Measurements from ENCODE around the gene UBAC2. TPM values are rescaled to one million over a fixed set of nuclear protein-coding genes. Genes with fewer than 3 reads are reported as not detected.

Gene UBAC2
- total and polyA plus RNA-seq, 2 of the 8 experiments (the other 6 are each of a cell fraction or from before 2014, with no cell fraction given): 75.9 to 76.9 TPM

DNA sequence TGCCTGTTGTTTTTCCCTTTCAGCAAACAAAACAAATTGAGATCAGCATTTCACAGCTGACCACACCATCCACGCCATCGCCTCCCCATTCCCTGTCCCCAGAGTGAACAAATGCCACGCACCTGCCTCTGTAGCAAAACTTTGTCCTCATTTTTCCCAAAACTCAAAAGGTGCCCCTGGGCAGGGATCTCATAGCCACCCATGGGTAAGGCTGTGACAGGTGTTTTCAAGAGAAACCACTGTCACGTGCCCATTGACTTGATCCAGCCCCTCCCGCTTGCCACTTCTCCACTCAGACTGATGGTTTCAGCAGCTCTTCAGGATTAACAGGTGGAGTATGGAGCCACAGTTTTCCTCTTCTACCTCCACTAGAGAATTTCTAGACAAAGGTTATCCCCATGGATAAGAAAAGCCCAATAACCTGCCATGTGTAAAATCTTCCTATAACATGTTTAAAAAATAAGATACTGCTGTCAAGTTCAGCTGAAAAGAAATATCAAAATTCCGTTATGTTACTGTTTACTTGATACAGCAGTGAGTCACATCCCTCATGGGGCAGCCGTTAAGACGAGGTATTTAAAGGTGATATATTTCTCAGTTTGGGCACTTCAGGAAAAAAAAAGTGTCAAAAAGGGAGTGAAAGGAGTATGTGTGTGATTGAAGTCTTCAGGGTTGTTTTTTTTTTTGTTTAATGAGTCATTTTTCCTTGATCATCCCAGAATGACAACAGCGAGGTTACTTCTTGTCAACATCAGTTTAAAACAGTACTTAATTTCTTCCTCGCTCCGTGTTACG lies 170.0 kb downstream of the UBAC2 start:
- DNase-seq (ENCODE audit: low read depth in 1 of 2, low spot score in 2 of 2): no peak
- no peak overlapping the region for H2AK5ac ChIP-seq (ENCODE audit: low read depth, low read length)
- no peak overlapping the region for H3K4me2 ChIP-seq (ENCODE audit: insufficient read depth in 1 of 2, low read depth in 2 of 2, low read length in 2 of 2)
- no peak overlapping the region for H3K4me3 ChIP-seq (ENCODE audit: extremely low read depth in 1 of 4, insufficient read depth in 2 of 4, low read depth in 3 of 4, low read length in 4 of 4)
- H2BK20ac ChIP-seq (ENCODE audit: low read length): no peak overlapping the region
- no peak overlapping the region for H4K91ac ChIP-seq (replicated peaks; ENCODE audit: insufficient read length, low read length)
- no peak overlapping the region for H2BK5ac ChIP-seq (ENCODE audit: low read depth, low read length)
- no peak overlapping the region for H3K14ac ChIP-seq (ENCODE audit: insufficient read length)
- ChIA-PET CTCF (ENCODE audit: partially characterized antibody) (interaction anchor here (0.9 to 3.2 kb wide), 5 partner anchors 11 to 194 kb away, joined by 3 to 10 read pairs (median 3); no protein-coding TSS in a partner anchor), POLR2A (ENCODE audit: partially characterized antibody) (interaction anchor here (1.7 kb wide), 1 partner anchor 170 kb away, joined by 4 read pairs; the partner anchor contains the start of gene UBAC2)
- H3K23ac ChIP-seq (ENCODE audit: insufficient read length): no peak overlapping the region
- peaks cover 0 to 8% (median 2%) of the 10 kb centered on the region in 4 experiments; a peak in 4 of 8 replicates for H3K36me3 ChIP-seq (ENCODE audit: control insufficient read depth in 2 of 4, insufficient read depth in 4 of 4, low read length in 3 of 4)
- H3K56ac ChIP-seq (replicated peaks; ENCODE audit: insufficient read length, low read depth, low read length): no peak overlapping the region
- H3K9ac ChIP-seq (replicated peaks in 1 of 4; ENCODE audit: extremely low read depth in 1 of 4, low read depth in 3 of 4, low read length in 3 of 4): no peak overlapping the region
- no peak overlapping the region for H4K8ac ChIP-seq (ENCODE audit: extremely low read depth, insufficient read depth, low read length)
- peaks cover 1 to 2% of the 10 kb centered on the region in 2 experiments for H4K20me1 ChIP-seq (replicated peaks in 1 of 2; ENCODE audit: control insufficient read depth in 1 of 2, insufficient read depth in 2 of 2, low read length in 2 of 2)
- no peak overlapping the region for H3K27ac ChIP-seq (ENCODE audit: low read depth, low read length)
- no peaks in the 10 kb centered on the region for H3K23me2 ChIP-seq (ENCODE audit: low read depth, low read length)
- no peaks in the 10 kb centered on the region for H3K27me3 ChIP-seq (replicated peaks in 1 of 4; ENCODE audit: control insufficient read depth in 3 of 4, extremely low read depth in 1 of 4, insufficient read depth in 3 of 4, low read length in 3 of 4)
- no peaks in the 10 kb centered on the region for H3K9me3 ChIP-seq (ENCODE audit: insufficient read depth in 2 of 2, low read depth in 1 of 2, low read length in 1 of 2)
- H3K18ac ChIP-seq (ENCODE audit: extremely low read depth, low read length): no peak overlapping the region
- WGBS, 2 experiments (ENCODE audit: extremely low coverage in 1 of 2, insufficient coverage in 1 of 2, insufficient read length in 1 of 2, insufficient replicate concordance in 2 of 2, low coverage in 1 of 2, low lambda C conversion rate in 2 of 2, missing lambda C conversion rate in 1 of 2): 91% methylated on average over 12 of the region's 12 CpGs; no CpG with 5 or more reads in 1 of the 2 experiments
- H3K79me1 ChIP-seq (ENCODE audit: low read depth, low read length): no peaks in the 10 kb centered on the region
- no peak overlapping the region for H2BK15ac ChIP-seq (ENCODE audit: low read length)
- no peak overlapping the region for H2BK120ac ChIP-seq (replicated peaks; ENCODE audit: low read depth, low read length)
- H3K4me1 ChIP-seq (replicated peaks in 1 of 4; ENCODE audit: control insufficient read depth in 3 of 4, insufficient read depth in 4 of 4, low read length in 3 of 4): peaks cover 0 to 4% (median 2%) of the 10 kb centered on the region in 4 experiments; a peak in 2 of 7 replicates
- H2AFZ ChIP-seq (ENCODE audit: low read length): no peak overlapping the region
- H3K79me2 ChIP-seq (ENCODE audit: control insufficient read depth in 1 of 2, insufficient read depth in 2 of 2, low read length in 2 of 2): no peaks in the 10 kb centered on the region
- H2BK12ac ChIP-seq (ENCODE audit: low read depth, low read length): no peak overlapping the region
- no peak overlapping the region for H3K4ac ChIP-seq (replicated peaks; ENCODE audit: insufficient read length, low read depth, low read length)
- no peak overlapping the region for H4K5ac ChIP-seq (ENCODE audit: insufficient read length, low read depth, low read length)
- no peak for FAIRE-seq
- TF ChIP-seq, protein P1, sequence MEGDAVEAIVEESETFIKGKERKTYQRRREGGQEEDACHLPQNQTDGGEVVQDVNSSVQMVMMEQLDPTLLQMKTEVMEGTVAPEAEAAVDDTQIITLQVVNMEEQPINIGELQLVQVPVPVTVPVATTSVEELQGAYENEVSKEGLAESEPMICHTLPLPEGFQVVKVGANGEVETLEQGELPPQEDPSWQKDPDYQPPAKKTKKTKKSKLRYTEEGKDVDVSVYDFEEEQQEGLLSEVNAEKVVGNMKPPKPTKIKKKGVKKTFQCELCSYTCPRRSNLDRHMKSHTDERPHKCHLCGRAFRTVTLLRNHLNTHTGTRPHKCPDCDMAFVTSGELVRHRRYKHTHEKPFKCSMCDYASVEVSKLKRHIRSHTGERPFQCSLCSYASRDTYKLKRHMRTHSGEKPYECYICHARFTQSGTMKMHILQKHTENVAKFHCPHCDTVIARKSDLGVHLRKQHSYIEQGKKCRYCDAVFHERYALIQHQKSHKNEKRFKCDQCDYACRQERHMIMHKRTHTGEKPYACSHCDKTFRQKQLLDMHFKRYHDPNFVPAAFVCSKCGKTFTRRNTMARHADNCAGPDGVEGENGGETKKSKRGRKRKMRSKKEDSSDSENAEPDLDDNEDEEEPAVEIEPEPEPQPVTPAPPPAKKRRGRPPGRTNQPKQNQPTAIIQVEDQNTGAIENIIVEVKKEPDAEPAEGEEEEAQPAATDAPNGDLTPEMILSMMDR (IDR thresholded peaks at IDR 0.05; ENCODE audit: control extremely low read depth in 1 of 3, insufficient read depth in 1 of 3, low read depth in 1 of 3, low read length in 3 of 3): no peak
- no peak for TF ChIP-seq PHF8 (conservative IDR thresholded peaks at IDR 0.05; ENCODE audit: low read depth, low read length)
- no peak for TF ChIP-seq SUZ12 (IDR thresholded peaks at IDR 0.05; ENCODE audit: low read length)
- TF ChIP-seq, protein P2, sequence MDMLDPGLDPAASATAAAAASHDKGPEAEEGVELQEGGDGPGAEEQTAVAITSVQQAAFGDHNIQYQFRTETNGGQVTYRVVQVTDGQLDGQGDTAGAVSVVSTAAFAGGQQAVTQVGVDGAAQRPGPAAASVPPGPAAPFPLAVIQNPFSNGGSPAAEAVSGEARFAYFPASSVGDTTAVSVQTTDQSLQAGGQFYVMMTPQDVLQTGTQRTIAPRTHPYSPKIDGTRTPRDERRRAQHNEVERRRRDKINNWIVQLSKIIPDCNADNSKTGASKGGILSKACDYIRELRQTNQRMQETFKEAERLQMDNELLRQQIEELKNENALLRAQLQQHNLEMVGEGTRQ (IDR thresholded peaks at IDR 0.05; ENCODE audit: low read length): no peak
- TF ChIP-seq RXRA (IDR thresholded peaks at IDR 0.05; ENCODE audit: insufficient read depth, low read depth, low read length): no peak
- TF ChIP-seq RBBP5 (IDR thresholded peaks at IDR 0.05; ENCODE audit: borderline replicate concordance, low read depth, low read length): no peak
- TF ChIP-seq SAP30 (IDR thresholded peaks at IDR 0.05; ENCODE audit: insufficient read depth, insufficient replicate concordance, low read length): no peak
